ENCODE measurements around the gene ATRNL1.
"Not testable (repeated sequence)": the region's sequence is repeated elsewhere in the genome, so short reads cannot be mapped to it uniquely, and the experiment has no call there.

Gene ATRNL1

GRCh38 chr10:115093776-115094408, 727 bp downstream of the ATRNL1 start:
- Histone ChIP-seq H3K36me3 (ENCODE audit: low read depth) (no peaks in the 10 kb centered on the region), H3K4me1 (ENCODE audit: insufficient read depth, poor library complexity, severe bottlenecking) (no peaks in the 10 kb centered on the region), H3K27ac (ENCODE audit: poor library complexity, severe bottlenecking) (no peak overlapping the region), H3K9me3 (ENCODE audit: severe bottlenecking) (no peaks in the 10 kb centered on the region), H3K27me3 (ENCODE audit: insufficient read depth, poor library complexity, severe bottlenecking) (peaks cover 72% of the 10 kb centered on the region), H3K4me3 (ENCODE audit: severe bottlenecking) (peak overlapping the region; percentile 47)
- DNase-seq (ENCODE audit: low spot score) (no peak), ATAC-seq (ENCODE audit: low read depth) (peak; percentile 60)
- peak; percentile 25 for TF ChIP-seq CTCF (IDR thresholded peaks at IDR 0.05; ENCODE audit: poor library complexity, severe bottlenecking)

GRCh38 chr10:115094416-115095140, 1.4 kb downstream of the ATRNL1 start:
- H3K36me3 ChIP-seq (ENCODE audit: low read depth) = no peaks in the 10 kb centered on the region
- H3K4me3 ChIP-seq (ENCODE audit: severe bottlenecking) = no peak overlapping the region
- H3K4me1 ChIP-seq (ENCODE audit: insufficient read depth, poor library complexity, severe bottlenecking) = no peaks in the 10 kb centered on the region
- H3K27me3 ChIP-seq (ENCODE audit: insufficient read depth, poor library complexity, severe bottlenecking) = peaks cover 65% of the 10 kb centered on the region
- no peak for TF ChIP-seq CTCF (IDR thresholded peaks at IDR 0.05; ENCODE audit: poor library complexity, severe bottlenecking)
- no peak for DNase-seq (ENCODE audit: low spot score)
- no peaks in the 10 kb centered on the region for H3K9me3 ChIP-seq (ENCODE audit: severe bottlenecking)
- ATAC-seq (ENCODE audit: low read depth) = no peak
- H3K27ac ChIP-seq (ENCODE audit: poor library complexity, severe bottlenecking) = no peak overlapping the region

GRCh38 chr10:115095758-115096157, 2.6 kb downstream of the ATRNL1 start:
- no peaks in the 10 kb centered on the region for H3K9me3 ChIP-seq (ENCODE audit: severe bottlenecking)
- no peak for DNase-seq (ENCODE audit: low spot score)
- H3K27me3 ChIP-seq (ENCODE audit: insufficient read depth, poor library complexity, severe bottlenecking) = peaks cover 53% of the 10 kb centered on the region
- H3K27ac ChIP-seq (ENCODE audit: poor library complexity, severe bottlenecking) = no peak overlapping the region
- TF ChIP-seq CTCF (IDR thresholded peaks at IDR 0.05; ENCODE audit: poor library complexity, severe bottlenecking) = no peak
- H3K4me3 ChIP-seq (ENCODE audit: severe bottlenecking) = no peak overlapping the region
- no peaks in the 10 kb centered on the region for H3K36me3 ChIP-seq (ENCODE audit: low read depth)
- no peaks in the 10 kb centered on the region for H3K4me1 ChIP-seq (ENCODE audit: insufficient read depth, poor library complexity, severe bottlenecking)
- no peak for ATAC-seq (ENCODE audit: low read depth)

GRCh38 chr10:115103700-115104099, 10.5 kb downstream of the ATRNL1 start:
- no peak for ATAC-seq (ENCODE audit: low read depth)
- DNase-seq (ENCODE audit: low spot score) = no peak
- no peaks in the 10 kb centered on the region for H3K4me1 ChIP-seq (ENCODE audit: insufficient read depth, poor library complexity, severe bottlenecking)
- peaks cover 6% of the 10 kb centered on the region for H3K9me3 ChIP-seq (ENCODE audit: severe bottlenecking)
- no peaks in the 10 kb centered on the region for H3K36me3 ChIP-seq (ENCODE audit: low read depth)
- H3K4me3 ChIP-seq (ENCODE audit: severe bottlenecking) = no peak overlapping the region
- no peaks in the 10 kb centered on the region for H3K27me3 ChIP-seq (ENCODE audit: insufficient read depth, poor library complexity, severe bottlenecking)
- TF ChIP-seq CTCF (IDR thresholded peaks at IDR 0.05; ENCODE audit: poor library complexity, severe bottlenecking) = no peak
- H3K27ac ChIP-seq (ENCODE audit: poor library complexity, severe bottlenecking) = no peak overlapping the region

GRCh38 chr10:115105411-115105810, 12.2 kb downstream of the ATRNL1 start:
- not testable (repeated sequence) for H3K27ac ChIP-seq (ENCODE audit: poor library complexity, severe bottlenecking); H3K9me3 ChIP-seq (ENCODE audit: severe bottlenecking); H3K4me3 ChIP-seq (ENCODE audit: severe bottlenecking); H3K4me1 ChIP-seq (ENCODE audit: insufficient read depth, poor library complexity, severe bottlenecking); H3K27me3 ChIP-seq (ENCODE audit: insufficient read depth, poor library complexity, severe bottlenecking); DNase-seq (ENCODE audit: low spot score); H3K36me3 ChIP-seq (ENCODE audit: low read depth); ATAC-seq (ENCODE audit: low read depth)

Data from RWPE2 (cell line).